GM03348 (cell line): ENCODE results near the gene PCGF3.
A peak's percentile ranks its signal among the peaks of the same experiment; 100 is the strongest.

Experiments used
- DNase-seq: peaks from one replicate; pipeline ENCODE4 v3.0.0; 2012; ENCODE audit warnings: low spot score

Gene PCGF3

DNA sequence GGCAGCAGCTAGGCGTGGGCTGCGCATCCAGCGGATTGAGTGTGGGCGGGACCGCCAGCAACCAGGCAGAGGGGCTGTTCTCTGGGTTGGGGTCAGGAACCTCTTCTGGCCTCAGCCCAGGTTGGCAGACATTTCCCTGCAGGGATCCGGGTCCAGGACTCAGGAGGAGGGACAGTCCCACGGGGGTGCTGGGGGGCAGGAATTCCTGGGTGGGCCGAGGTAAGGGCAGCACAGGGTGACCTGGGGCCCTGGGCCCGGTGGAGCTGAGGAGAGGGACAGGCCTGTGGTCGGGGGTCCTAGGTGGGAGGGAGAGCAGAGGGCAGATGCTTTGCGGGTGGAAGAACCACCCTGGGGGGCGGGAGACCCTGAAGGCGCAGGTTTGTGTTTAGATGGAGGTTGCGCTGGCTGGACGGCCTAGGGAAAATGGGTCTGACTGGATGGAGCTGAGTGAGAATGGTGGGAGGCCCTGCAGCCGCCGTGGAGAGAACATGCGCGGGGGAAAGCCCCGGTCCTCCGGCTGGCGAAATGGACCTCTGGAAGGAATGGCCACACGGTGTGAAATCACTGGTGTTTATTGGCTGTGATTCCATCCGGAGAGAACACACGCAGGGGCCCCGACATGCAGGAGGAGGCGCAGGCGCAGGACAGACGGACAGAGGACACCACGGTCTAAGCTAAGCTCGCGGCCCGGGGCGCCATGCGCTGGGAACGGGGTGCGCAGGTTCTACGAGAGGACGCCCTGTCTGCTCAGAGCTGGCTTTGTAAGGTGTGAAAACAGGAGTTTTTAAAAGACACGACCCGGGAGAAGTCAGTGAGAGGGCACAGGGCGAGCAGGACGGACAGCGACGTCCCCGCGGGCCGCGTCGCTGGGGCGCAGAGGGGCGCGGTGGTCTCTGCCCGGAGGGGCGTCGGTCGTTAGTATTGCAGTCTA lies 79.0 kb downstream of the PCGF3 start:
- DNase-seq: no peak

DNA sequence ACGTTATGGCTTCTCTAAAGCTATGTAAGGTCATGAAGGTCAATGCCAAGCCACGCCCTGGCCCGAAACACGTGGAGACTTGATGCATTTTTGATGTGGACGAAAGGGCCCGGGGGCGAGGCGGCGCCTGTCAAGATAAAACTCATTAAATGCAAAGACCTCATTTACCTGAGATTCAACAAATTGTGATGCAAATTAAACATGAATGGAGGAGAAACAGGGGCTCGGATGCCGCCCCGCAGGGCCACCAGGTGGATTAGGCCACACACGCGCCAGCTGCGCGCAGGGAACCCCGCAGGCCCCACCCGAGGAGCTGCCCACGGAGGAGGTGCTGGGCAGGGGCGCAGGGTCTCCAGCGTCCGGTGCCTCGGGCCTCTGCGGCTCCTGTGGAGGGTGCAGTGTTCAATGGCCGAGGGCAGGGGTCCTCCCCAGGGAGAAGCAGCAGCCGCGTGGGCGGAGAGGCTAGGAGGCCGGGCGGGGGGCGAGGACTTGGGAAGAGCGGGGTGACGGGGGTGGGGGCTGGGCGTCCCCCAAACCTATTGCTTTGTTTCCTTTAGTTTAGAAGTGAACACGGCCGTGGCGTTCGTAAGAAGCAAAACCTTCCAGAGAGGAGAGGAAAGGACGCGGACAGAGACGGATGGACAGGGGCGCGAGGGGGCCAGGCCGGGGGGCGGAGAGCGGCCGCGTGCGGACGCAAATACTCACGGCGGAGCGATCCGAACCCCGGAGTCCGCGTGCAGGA lies 79.9 kb downstream of the PCGF3 start:
- no peak for DNase-seq

DNA sequence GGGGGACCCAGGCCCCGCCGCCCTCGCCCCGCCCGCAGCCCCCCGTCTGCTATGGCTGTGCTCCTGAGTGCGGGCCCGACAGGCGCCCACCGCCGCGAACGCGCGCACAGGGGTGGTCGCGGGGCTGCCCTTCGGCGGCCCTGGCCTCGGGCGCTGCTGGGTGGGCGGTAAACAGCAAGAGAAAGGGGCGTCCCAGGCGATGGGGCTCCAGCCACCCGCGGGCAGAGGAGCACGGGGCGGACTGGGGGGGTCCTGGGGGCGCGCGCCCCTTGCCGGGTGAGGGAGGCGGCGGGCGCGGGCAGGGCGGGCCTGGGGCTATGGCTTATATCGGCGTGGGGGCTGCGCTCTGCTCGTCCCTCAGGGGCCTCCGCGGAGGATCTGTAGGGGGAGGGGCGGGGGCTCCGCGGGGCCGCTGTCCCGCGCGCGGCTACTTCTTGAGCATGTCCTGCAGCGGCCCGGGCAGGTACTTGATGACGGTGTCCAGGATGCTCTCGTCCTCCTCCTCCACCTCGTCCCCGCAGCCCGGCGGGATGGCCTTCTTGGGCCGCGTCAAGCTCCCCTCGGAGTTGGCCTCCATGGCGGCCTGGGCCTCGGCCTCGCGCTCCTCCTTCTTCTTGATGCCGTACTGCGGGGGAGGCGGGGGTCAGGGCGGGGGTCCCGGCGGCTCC lies 80.6 kb downstream of the PCGF3 start:
- no peak for DNase-seq

DNA sequence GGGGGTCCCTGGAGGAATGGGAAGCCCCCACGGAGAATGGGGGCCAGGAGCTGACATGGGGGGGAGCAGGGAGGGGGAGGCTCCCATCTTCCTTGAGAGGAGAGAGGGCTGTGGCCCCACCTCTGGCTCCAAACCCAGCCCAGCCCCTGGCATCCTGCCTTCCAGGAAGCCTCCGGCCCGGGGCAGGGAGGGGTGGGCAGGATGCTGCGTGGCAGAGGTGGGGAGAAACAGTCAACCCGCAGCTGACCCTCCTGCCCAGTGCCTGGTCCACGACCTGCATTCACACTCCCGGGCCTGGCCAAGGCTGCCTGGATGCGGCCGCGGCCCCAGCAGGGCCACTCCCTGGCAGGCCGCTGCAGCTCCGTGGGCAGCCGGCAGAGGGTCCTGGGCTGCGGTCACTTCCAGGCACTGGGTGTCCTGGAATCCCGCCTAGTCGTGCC lies 81.2 kb downstream of the PCGF3 start:
- DNase-seq: no peak

DNA sequence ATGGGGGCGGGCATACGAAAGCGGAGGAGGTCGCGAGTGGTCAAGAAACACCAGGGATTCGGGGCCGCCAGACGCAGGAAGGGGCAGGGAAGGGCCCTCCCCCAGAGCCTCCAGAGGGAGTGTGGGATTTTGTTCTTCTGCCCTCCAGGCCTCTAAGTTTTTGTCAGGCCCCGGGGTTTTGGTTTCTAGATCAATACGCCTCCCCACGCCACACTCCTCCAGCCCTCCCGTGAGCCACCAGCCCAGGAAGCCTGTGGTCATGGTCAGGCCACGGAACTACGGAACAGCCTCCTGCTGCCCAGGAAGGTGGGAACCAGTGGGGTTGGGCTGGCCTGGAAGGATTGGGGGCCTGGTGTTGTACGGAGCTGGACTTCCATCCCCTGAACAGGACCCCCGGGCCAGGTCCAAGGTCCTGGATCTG lies 81.9 kb downstream of the PCGF3 start:
- no peak for DNase-seq

DNA sequence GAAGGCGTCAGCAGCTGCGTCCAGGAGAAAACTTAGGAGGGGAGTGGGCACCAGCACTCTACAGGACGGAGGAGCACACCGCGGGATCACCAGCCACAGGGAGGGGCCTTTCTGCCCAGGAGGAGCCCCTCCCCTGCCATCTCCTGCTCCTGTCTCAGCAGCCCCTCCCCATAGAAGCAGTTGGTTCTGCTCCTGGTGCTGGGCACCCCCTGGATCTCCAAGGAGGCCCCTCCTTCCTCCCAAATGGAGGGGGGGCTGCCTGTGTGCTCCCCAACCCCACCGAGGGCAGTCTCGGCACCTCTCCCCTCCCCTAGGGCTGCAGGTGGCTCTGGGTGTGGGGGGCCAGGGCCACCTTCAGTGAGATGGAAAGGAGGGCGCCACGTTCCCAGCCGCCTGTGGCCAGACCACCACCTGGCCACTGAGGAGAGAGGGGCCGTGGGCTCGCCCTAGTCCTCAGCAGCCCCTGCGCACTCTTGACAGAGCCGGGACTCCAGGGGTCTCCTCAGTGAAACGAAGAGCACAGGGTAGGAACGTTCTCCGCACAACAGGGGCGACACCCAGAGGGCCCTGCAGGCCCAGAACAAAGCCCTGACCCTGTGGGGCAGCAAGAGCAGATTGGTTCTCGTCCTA lies 82.5 kb downstream of the PCGF3 start:
- no peak for DNase-seq

DNA sequence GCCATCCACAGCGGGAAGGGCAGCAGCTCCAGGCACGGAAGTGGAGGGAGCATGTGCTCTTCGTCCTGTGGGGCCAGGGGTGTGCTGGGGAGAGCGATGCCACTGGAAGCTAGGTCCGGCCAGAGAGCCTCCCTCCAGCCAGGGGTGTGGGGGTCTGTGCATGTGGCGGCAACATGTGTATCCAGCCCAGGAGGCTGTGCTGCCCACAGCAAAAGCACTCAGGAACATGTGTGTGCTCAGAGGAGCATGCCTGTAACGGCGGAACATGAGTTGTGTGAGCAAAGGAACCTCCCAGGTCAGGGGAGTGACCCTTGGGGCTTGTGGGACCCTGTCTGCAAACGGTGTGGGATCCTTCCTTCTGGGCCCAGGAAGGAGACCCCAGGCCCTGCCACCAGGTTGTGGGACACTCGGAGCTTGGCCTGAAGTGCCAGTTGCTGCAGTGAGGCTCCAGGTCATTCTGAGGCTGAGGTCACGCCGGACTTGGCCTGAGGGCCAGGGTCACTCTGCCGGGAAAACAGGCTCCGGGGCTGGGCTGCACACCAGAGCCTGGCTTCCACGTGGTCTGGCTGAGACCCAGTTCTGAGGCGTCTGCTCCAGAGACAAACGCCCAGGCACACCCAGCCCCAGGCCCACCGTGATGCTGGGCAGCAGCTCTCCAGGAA lies 83.1 kb downstream of the PCGF3 start:
- DNase-seq: no peak

DNA sequence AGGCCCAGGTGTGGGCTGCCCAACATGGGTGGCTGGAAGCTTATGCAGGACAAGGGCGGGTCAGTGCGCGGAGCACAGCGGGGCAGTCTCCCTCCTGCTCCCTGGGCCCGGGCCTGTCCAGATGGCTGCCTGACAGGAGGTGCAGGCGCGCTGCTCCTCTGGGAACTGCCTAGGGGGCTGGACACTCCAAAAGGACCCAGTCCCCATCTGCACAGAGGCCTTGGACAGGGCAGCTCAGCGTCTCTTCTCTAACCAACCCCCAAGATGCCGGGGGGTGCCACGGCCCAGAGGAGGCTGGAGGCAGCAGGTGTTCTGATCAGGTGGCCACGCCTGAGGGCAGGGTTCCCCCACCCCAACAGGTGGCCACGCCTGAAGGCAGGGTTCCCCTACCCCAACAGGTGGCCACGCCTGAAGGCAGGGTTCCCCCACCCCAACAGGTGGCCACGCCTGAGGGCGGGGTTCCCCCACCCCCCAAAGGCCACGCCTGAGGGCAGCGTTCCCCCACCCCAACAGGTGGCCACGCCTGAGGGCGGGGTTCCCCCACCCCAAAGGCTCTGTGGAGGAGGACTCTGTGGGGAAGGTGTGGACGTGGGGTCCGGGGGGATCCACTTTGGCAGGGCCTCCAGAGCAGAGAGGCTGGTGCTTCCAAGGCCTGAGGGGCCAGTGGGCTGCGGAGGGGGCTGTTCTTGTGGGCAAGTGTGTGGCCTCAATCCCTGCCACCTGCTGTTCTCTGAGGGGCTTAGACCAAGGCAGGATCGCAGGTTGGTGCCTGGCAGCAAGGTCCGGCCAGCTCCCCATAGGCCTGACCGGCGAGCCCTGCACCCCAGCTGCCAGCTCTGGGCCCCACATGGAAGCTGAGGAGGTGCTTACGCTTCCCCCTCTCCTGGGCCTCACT lies 84.2 kb downstream of the PCGF3 start:
- DNase-seq: no peak

DNA sequence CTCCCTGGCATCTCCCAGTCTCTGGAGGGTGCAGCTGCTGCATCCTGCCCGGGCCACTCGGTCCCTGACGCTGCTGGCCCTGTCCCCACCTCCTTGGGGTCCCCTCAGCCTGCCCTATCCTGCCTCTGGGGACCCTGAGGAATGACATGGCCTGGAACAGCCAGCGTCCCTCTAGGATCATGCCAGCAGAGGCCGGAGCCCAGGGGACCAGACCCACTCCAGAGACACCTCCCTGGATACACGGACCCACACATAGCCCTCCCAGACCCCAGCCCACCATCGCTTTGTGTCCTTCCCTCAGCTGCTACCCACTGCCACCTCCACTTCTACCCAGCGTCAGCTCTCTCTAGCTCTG lies 84.8 kb downstream of the PCGF3 start:
- no peak for DNase-seq

DNA sequence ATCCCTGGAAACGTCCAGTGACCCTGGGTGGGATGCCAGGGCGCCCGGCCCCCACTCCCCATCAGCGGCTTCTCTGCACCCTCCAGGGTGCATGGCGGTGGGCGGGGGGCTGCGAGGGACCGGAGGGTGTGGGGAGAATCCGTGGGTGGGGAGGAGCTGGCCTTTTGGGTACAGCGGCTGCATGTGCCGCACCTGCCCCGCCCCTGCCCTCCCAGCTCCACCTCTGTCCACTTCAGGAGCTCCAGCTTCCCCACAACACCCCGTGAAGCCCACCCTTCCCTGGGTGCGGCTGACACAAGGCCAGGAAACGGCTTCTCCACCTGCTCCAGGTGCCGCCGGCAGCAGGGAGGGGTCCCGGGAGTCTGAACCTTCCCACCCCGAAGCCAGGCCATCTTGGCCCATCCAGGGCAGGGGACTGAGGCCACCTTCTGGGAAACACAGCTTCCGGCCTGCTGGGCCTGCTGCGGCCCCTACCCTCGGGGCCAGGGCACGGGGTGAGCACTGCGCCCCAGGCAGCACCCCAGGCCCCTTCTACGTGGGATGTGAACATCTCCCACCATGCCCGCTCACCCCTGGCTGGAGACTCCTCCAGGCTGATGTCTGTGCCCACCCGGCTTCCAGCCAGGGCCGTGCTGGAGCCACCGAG lies 85.7 kb downstream of the PCGF3 start:
- DNase-seq: no peak

DNA sequence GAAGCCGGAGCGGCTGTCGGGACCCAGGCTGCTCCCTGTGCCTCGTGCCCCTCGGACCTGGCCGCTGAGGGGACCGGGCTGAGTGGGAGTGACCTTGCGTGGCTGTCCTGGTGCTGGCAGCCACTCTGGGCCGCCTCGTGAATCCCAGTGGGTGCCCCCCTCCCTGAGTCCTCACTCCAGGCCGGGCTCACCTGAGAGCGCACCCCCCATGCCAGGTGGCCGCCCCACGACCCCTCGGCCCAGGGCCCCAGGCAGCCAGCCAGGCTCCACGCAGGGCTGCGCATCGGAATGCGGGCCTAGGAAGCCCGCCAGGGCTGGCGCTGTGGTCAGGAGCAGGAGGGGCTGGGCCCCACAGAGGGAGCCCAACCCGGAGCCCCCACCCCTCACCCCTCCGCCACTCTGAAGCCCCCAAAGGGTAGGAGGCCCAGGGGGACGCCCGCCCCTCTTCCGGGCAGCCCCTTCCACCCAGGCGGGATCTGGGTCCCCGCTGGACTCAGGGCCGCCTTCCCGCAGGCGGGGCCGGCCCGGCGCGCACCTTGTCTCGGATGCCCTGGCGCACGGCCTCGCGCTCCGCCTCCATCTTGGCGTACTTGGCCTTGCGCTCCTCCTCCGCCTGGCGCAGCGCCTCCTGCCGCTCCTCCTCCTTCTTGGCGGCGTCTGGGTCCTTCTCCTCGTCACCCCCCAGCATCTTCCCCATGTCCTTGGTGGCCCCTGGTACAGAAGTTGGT lies 86.4 kb downstream of the PCGF3 start:
- DNase-seq: peak; percentile 31

DNA sequence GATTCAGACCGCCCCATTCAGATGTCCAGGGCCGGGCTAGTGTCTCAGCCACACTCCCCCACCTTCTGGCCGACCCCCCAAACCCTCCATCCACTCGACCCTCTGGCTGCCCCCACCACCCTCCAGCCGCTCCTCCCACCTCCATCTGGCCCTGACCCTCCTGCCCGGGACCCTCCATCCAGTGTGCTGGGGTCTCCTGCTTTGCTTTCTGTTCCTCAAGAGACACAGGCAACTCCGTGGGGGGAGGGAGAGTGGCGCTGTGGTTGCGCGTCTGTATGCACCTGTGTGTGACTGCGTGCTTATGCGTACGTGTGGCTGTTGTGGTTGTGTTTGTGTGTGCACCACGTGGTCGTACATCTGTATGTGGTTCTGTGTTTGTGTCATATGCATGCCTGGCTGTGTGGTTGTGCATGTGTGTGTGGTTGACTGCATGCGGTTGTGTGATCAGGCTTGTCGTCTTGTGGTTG lies 87.0 kb downstream of the PCGF3 start:
- no peak for DNase-seq

DNA sequence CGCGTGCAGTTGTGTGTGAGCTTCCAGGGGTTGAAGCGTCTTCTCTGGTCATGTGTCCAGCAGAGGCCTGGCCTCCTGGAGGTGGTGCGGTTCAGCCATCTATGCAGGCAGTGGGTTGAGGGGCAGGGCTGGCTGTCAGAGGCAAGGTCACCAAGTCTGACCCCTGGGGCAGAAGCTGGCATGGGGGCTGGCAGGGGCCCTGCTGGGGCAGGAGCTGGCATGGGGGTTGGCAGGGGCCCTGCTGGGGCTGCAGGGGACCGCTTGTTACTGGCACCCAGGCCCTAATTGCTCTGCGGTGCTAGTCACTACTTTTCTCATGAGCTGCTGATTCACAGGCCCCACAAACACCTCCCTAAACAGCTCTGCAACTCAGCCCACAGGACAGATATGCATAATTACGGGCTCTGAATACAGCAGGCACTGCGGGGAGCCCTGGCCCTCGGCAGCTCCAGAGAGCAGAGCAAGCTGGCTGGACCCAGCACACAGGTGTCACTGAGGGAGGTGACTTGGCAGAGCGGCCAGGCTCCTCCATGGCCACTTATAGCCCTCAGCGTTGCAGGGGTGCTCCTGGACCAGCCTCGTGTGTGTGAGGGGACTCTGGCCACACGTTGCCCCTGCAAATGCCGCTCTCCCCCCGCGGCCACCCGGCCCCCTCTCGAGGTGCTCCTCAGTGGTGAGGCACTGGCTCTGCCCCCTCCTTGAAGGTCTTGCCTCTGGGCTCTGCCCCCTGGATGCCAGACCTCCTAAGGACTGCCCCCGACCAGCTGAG lies 87.6 kb downstream of the PCGF3 start:
- DNase-seq: no peak

DNA sequence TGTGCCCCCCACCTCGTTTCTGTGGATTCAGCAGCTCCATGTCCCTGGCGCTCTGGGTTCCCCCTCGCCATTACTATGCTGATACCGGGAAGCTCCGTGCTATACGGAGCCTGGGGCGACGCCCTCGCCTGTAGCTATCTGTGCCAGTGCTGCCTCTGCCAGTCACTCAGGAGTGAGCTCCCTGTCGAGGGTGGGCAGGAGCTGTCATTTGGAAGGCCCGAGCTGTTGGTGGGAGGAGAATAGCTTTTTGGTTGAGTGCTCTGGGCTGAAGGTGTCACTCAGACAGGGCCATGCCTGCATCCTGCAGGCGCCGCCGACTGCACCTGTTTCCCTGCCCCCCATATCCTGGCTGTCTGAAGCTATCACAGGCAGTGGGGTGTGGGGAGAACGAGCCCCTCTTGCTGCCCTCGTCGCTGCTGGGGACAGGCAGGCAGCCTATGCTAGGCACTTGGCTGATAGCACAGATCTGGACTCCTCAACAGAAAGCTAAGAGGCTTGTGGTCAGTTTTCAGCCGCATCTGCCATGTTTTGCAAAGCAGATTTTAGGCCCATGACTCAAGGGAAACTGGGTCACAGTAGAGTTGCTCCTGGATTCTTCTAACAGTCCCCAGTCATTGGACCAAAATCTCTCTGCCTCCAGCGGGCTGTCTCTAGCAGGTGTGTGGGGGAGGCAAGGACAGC lies 88.4 kb downstream of the PCGF3 start:
- no peak for DNase-seq

DNA sequence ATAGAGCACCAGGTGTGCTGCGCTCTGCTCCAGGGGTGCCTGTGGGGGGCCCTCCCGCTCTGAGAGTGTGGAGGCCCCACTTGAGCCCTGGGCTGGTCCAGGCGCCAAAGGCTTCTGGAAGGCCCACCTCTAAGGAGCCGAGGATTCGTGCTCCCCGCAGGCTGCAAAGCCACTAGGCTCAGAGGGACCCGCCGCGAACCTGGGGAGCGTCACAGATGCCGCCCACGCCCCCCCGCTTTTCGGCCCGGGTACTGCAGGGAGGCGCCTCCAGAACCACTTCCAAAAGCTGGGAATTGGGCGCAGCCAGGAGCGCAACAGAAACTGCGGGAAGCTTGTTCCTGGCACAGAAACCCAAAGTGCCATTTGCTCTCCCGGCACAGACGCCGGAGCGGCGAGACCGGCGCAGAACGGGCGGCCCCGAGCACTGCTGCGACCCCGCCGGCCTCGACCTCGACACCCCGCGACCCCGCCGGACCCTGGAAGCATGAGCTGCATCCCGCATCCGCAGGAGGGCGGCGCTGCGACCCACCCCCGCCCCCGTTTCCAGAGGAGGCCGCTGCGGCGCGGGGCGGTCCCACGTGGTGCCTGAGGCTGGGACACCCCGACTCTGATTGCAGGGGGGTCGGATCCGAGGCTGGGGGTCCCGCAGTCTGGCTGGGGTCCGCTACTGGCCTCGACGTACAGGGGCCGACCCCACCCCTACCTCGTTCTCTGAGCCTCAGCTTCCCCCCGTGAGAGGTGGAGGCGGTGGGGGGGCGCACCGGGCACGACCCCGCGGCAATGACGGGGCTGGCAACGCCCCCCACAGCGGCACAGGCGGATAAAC lies 89.5 kb downstream of the PCGF3 start:
- DNase-seq: no peak

DNA sequence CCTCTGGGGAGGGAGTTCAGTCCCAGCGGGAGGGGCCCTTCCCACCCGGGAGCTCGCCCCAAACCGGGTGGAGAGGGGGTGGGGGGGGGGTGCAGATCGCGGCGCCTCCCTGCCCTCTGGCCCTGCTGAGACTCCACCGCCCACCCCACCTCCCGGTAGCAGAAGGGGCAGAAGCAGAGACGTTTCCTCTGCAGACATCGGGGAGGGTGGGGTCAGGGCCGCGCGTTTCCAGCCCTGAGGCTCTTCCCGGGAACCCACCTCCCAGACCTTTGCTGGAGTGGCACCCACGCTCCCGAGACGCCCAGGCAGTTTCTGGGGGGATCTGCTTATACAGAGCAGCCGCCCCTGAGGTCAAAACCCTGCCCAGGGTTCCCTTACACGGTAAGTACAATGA lies 90.1 kb downstream of the PCGF3 start:
- DNase-seq: no peak

DNA sequence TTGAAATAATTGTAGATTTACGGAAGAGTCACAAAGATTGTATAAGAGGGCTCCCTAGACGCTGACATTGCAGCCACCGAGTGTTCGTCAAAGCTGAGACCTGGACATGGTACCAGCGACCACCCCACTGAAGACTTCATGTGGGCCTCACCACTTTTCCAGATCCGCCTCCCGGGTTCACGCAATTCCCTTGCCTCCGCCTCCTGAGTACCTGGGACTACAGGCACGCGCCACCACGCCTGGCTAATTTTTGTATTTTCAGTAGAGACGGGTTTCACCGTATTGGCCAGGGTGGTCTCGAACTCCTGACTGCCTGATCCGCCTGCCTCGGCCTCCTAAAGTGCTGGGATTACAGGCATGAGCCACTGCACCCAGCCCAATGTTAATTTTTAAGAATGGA lies 90.6 kb downstream of the PCGF3 start:
- no peak for DNase-seq
